Tibial nerve (tissue), 4 donors: ENCODE measurements around the gene BRIP1. TPM values are rescaled to one million over a fixed set of nuclear protein-coding genes. Genes with fewer than 3 reads are reported as not detected.

Experiments used
- DNase-seq, 2 donors: peaks; one replicate each; pipeline ENCODE4 v3.0.0-alpha.2; 2019; ENCODE audit warnings: low spot score in 2 of 2
- H3K27ac ChIP-seq, 4 donors: fragments of 200-600 bp; sonication (generic) in 3 of 4; one replicate each; pipeline ENCODE4 v1.5.1; 2017 to 2019; ENCODE audit warnings: mild to moderate bottlenecking in 1 of 4
- H3K27me3 ChIP-seq, 2 donors: fragments of 200-600 bp; sonication (generic) in 1 of 2; one replicate each; pipeline versions ENCODE4 v1.5.1 to v1.6.0; 2017 to 2019
- H3K36me3 ChIP-seq, 3 donors: fragments of 200-600 bp; sonication (generic); one replicate each; pipeline ENCODE4 v1.5.1; 2018 to 2019
- H3K4me1 ChIP-seq, 4 donors: fragments of 200-600 bp; sonication (generic) in 3 of 4; one replicate each; pipeline ENCODE4 v1.5.1; 2017 to 2019
- H3K4me3 ChIP-seq, 4 donors: fragments of 200-600 bp; sonication (generic) in 3 of 4; one replicate each; pipeline ENCODE4 v1.5.1; 2017 to 2019; ENCODE audit warnings: mild to moderate bottlenecking in 1 of 4, moderate library complexity in 1 of 4
- H3K9me3 ChIP-seq, 4 donors: fragments of 200-600 bp; sonication (generic) in 3 of 4; one replicate each; pipeline ENCODE4 v1.5.1; 2017 to 2019
- EP300 ChIP-seq, 2 donors: sonication (generic); formaldehyde crosslinking; IDR thresholded peaks; one replicate each; pipeline ENCODE4 v1.6.1; 2017; ENCODE audit warnings: antibody characterized with exemption in 2 of 2, mild to moderate bottlenecking in 1 of 2
- POLR2A ChIP-seq, 2 donors: fragments of 450-650 bp; IDR thresholded peaks; one replicate each; pipeline ENCODE4 v1.6.1; 2017; ENCODE audit warnings: antibody characterized with exemption in 2 of 2, mild to moderate bottlenecking in 2 of 2, moderate library complexity in 2 of 2
- WGBS, 2 donors: methylation state at CpG; one replicate each; pipeline ENCODE4 v1.1.5; 2018; 5-methylcytosine and 5-hydroxymethylcytosine counted together
- total RNA-seq, 4 donors: library from RNA; depleted of rRNA; stranded (reverse); fragments of >200 nt; gene quantifications; one replicate each; pipeline ENCODE4 v1.1.0, GENCODE V29; 2016
- TF ChIP-seq, protein P1 (sequence below), 5 experiments: fragments of 200-600 bp in 3 of 5; fragments of 450-650 bp in 2 of 5; sonication (generic) in 3 of 5; IDR thresholded peaks; one replicate each; pipeline ENCODE4 v1.5.1; 2016 to 2019; ENCODE audit warnings: antibody characterized with exemption in 5 of 5, mild to moderate bottlenecking in 3 of 5, moderate library complexity in 2 of 5

BRIP1 gene
- total RNA-seq, 4 donors from 2014 or later: 0.42 to 3.9 (median 0.89) TPM

- WGBS, 2 donors: 96 to 98% methylated on average over 4 of the region's 4 CpGs
- no peaks in the 10 kb centered on the region for H3K27me3 ChIP-seq
- no peaks in the 10 kb centered on the region for H3K36me3 ChIP-seq
- peaks cover 0 to 36% (median 3%) of the 10 kb centered on the region in 4 donors for H3K9me3 ChIP-seq
- TF ChIP-seq, protein P1, sequence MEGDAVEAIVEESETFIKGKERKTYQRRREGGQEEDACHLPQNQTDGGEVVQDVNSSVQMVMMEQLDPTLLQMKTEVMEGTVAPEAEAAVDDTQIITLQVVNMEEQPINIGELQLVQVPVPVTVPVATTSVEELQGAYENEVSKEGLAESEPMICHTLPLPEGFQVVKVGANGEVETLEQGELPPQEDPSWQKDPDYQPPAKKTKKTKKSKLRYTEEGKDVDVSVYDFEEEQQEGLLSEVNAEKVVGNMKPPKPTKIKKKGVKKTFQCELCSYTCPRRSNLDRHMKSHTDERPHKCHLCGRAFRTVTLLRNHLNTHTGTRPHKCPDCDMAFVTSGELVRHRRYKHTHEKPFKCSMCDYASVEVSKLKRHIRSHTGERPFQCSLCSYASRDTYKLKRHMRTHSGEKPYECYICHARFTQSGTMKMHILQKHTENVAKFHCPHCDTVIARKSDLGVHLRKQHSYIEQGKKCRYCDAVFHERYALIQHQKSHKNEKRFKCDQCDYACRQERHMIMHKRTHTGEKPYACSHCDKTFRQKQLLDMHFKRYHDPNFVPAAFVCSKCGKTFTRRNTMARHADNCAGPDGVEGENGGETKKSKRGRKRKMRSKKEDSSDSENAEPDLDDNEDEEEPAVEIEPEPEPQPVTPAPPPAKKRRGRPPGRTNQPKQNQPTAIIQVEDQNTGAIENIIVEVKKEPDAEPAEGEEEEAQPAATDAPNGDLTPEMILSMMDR (IDR thresholded peaks at IDR 0.05): no peak
- TF ChIP-seq POLR2A (IDR thresholded peaks at IDR 0.05) (no peak), EP300 (IDR thresholded peaks at IDR 0.05) (no peak)
- no peak overlapping the region for H3K4me3 ChIP-seq
- DNase-seq: no peak
- no peaks in the 10 kb centered on the region for H3K4me1 ChIP-seq
- H3K27ac ChIP-seq: no peak overlapping the region
Observed at GRCh38 chr17:61717352-61717751, 146.0 kb downstream of the BRIP1 start.

- TF ChIP-seq, protein P1 (IDR thresholded peaks at IDR 0.05): no peak
- TF ChIP-seq POLR2A (IDR thresholded peaks at IDR 0.05): no peak
- TF ChIP-seq EP300 (IDR thresholded peaks at IDR 0.05): no peak
- no peaks in the 10 kb centered on the region for H3K4me1 ChIP-seq
- no peak overlapping the region for H3K27ac ChIP-seq
- peaks cover 0 to 36% (median 3%) of the 10 kb centered on the region in 4 donors for H3K9me3 ChIP-seq
- DNase-seq: no peak
- WGBS, 2 donors: 93 to 96% methylated on average over 1 of the region's 1 CpG
- no peak overlapping the region for H3K4me3 ChIP-seq
- H3K36me3 ChIP-seq: no peaks in the 10 kb centered on the region
- H3K27me3 ChIP-seq: no peaks in the 10 kb centered on the region
Observed at GRCh38 chr17:61716225-61716829, 147.0 kb downstream of the BRIP1 start.

DNA sequence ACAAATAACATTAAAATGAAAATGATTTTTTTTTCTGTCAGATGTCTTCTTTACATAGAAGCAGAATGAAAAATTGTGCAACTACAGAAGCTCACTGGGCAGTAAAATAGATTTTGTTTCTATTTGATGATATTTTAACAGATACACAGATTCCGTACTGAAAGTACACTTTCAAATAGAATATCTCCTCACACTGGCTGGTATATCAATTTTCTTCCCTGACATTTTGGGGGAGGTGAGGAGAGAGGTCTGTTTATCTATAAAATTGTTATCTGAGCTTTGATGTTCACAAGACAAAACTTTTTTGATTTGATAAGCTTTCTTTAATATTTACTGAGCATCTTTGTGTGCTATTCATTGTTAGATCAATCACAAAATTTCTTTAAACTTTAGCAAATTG, 148.0 kb downstream of the BRIP1 start:
- 98 to 100% methylated on average over 1 of the region's 1 CpG for WGBS, 2 donors
- Histone ChIP-seq H3K27me3 (no peaks in the 10 kb centered on the region), H3K9me3 (peaks cover 0 to 36% (median 3%) of the 10 kb centered on the region in 4 donors), H3K36me3 (no peaks in the 10 kb centered on the region), H3K27ac (no peak overlapping the region), H3K4me3 (no peak overlapping the region), H3K4me1 (no peaks in the 10 kb centered on the region)
- DNase-seq: no peak
- TF ChIP-seq POLR2A (IDR thresholded peaks at IDR 0.05) (no peak), EP300 (IDR thresholded peaks at IDR 0.05) (no peak)
- TF ChIP-seq, protein P1 (IDR thresholded peaks at IDR 0.05): no peak

DNA sequence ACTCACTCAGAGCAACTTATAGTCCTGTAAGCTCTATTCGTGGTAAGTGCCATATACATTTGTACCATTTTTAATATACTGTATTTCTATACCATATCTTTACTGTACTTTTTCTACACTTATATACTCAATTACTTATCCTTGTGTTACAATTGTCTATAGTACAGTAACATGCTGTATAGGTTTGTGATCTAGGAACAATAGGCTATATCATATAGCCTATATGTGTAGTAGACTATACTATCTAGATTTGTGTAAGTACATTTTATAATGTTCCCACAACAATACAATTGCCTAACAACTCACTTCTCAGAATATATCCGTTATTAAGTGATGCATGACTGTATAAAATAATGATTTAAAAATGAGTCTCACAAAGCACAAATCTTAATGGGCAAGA, 149.0 kb downstream of the BRIP1 start:
- TF ChIP-seq, protein P1 (IDR thresholded peaks at IDR 0.05): no peak
- TF ChIP-seq EP300 (IDR thresholded peaks at IDR 0.05) (no peak), POLR2A (IDR thresholded peaks at IDR 0.05) (no peak)
- no peak for DNase-seq
- H3K9me3 ChIP-seq: peaks cover 0 to 36% (median 3%) of the 10 kb centered on the region in 4 donors
- no peaks in the 10 kb centered on the region for H3K36me3 ChIP-seq
- no peak overlapping the region for H3K4me3 ChIP-seq
- no peaks in the 10 kb centered on the region for H3K4me1 ChIP-seq
- 94 to 96% methylated on average over 2 of the region's 2 CpGs for WGBS, 2 donors
- H3K27ac ChIP-seq: no peak overlapping the region
- no peaks in the 10 kb centered on the region for H3K27me3 ChIP-seq

GRCh38 chr17:61713035-61713434, 150.3 kb downstream of the BRIP1 start:
- Histone ChIP-seq H3K4me1 (no peaks in the 10 kb centered on the region), H3K36me3 (no peaks in the 10 kb centered on the region), H3K27me3 (no peaks in the 10 kb centered on the region), H3K9me3 (peaks cover 0 to 26% (median 3%) of the 10 kb centered on the region in 4 donors), H3K4me3 (no peak overlapping the region), H3K27ac (no peak overlapping the region)
- 91 to 97% methylated on average over 1 of the region's 1 CpG for WGBS, 2 donors
- TF ChIP-seq EP300 (IDR thresholded peaks at IDR 0.05) (no peak), POLR2A (IDR thresholded peaks at IDR 0.05) (no peak)
- TF ChIP-seq, protein P1 (IDR thresholded peaks at IDR 0.05): no peak
- no peak for DNase-seq
